Measurements from ENCODE around the gene RNASEH1. TPM values are rescaled to one million over a fixed set of nuclear protein-coding genes. Genes with fewer than 3 reads are reported as not detected.
"Not testable (repeated sequence)": the region's sequence is repeated elsewhere in the genome, so short reads cannot be mapped to it uniquely, and the experiment has no call there.

RNASEH1 gene
- total and polyA plus RNA-seq, 2 donors from 2014 or later: 6.8 to 21.1 TPM

DNA sequence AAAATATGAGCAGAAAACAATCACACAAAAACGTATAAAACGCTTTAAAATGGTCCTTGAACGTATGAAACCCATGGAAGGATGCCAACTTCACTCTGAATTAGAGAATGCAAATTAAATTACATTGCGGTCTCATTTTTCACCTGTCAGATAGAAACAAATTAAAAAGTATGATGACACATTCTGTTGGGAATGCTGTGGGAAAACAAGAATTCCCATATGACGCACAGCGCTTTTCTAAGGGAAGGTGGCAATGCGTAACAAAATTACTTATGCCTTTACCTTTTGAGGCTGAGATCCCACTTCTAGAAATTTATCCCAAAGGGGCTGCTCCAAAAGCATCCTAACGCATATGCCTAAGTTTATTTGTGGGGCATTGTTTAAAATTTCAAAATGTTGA lies 13.2 kb upstream of the RNASEH1 start:
- no peak overlapping the region for H3K9ac ChIP-seq (ENCODE audit: low read length in 3 of 3)
- no peaks in the 10 kb centered on the region for H3K27me3 ChIP-seq (ENCODE audit: control insufficient read depth, insufficient read depth, low read length)
- DNase-seq: no peak
- H3K4me1 ChIP-seq (ENCODE audit: control insufficient read depth in 2 of 3, insufficient read depth in 2 of 3, low read depth in 1 of 3, low read length in 3 of 3): peaks cover 0 to 8% (median 6%) of the 10 kb centered on the region in 3 donors
- no peak overlapping the region for H3K4me3 ChIP-seq (ENCODE audit: low read length in 3 of 3)
- no peaks in the 10 kb centered on the region for H3K36me3 ChIP-seq (ENCODE audit: control insufficient read depth in 2 of 3, insufficient read depth in 3 of 3, low read length in 3 of 3)
- TF ChIP-seq, protein P1, sequence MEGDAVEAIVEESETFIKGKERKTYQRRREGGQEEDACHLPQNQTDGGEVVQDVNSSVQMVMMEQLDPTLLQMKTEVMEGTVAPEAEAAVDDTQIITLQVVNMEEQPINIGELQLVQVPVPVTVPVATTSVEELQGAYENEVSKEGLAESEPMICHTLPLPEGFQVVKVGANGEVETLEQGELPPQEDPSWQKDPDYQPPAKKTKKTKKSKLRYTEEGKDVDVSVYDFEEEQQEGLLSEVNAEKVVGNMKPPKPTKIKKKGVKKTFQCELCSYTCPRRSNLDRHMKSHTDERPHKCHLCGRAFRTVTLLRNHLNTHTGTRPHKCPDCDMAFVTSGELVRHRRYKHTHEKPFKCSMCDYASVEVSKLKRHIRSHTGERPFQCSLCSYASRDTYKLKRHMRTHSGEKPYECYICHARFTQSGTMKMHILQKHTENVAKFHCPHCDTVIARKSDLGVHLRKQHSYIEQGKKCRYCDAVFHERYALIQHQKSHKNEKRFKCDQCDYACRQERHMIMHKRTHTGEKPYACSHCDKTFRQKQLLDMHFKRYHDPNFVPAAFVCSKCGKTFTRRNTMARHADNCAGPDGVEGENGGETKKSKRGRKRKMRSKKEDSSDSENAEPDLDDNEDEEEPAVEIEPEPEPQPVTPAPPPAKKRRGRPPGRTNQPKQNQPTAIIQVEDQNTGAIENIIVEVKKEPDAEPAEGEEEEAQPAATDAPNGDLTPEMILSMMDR (IDR thresholded peaks at IDR 0.05; ENCODE audit: borderline replicate concordance, extremely low read depth, insufficient read depth): no peak
- H3K27ac ChIP-seq (ENCODE audit: low read depth in 2 of 2, low read length in 2 of 2): no peak overlapping the region
- intact Hi-C loops (cut with DNase I): no loop called here
- FAIRE-seq: no peak
- no peaks in the 10 kb centered on the region for H3K9me3 ChIP-seq (ENCODE audit: control insufficient read depth in 2 of 3, insufficient read depth in 1 of 3, low read length in 3 of 3)

DNA sequence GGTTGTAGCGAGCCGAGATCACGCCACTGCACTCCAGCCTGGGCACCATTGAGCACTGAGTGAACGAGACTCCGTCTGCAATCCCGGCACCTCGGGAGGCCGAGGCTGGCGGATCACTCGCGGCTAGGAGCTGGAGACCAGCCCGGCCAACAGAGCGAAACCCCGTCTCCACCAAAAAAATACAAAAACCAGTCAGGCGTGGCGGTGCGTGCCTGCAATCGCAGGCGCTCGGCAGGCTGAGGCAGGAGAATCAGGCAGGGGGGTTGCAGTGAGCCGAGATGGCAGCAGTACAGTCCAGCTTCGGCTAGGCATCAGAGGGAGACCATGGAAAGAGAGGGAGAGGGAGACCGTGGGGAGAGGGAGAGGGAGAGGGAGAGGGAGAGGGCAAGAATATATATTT lies 11.5 kb upstream of the RNASEH1 start:
- H3K27me3 ChIP-seq (ENCODE audit: control insufficient read depth, insufficient read depth, low read length); H3K4me3 ChIP-seq (ENCODE audit: low read length in 3 of 3); H3K36me3 ChIP-seq (ENCODE audit: control insufficient read depth in 2 of 3, insufficient read depth in 3 of 3, low read length in 3 of 3); intact Hi-C loops (cut with DNase I); H3K4me1 ChIP-seq (ENCODE audit: control insufficient read depth in 2 of 3, insufficient read depth in 2 of 3, low read depth in 1 of 3, low read length in 3 of 3); FAIRE-seq; H3K9ac ChIP-seq (ENCODE audit: low read length in 3 of 3); H3K9me3 ChIP-seq (ENCODE audit: control insufficient read depth in 2 of 3, insufficient read depth in 1 of 3, low read length in 3 of 3); H3K27ac ChIP-seq (ENCODE audit: low read depth in 2 of 2, low read length in 2 of 2); DNase-seq: not testable (repeated sequence)

DNA sequence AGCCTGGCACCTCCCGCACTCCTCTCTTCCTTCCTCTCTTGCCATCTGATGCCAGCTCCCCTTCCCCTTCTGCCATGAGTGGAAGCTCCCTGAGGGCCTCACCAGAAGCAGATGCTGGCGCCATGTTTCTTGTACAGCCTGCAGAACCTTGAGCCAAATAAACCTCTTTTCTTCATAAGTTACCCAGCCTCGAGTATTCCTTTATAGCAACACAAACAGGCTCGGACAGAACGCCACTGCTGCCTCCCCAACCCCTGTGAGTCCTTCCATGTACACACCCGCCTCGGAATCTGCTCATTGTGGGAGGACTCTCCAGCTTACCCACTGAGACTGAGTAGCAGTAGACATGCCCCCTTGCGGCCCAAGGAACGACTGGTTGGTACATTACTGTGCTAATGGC lies 8.7 kb upstream of the RNASEH1 start:
- H3K9ac ChIP-seq (ENCODE audit: low read length in 3 of 3): no peak overlapping the region
- no peaks in the 10 kb centered on the region for H3K36me3 ChIP-seq (ENCODE audit: control insufficient read depth in 2 of 3, insufficient read depth in 3 of 3, low read length in 3 of 3)
- no peak for FAIRE-seq
- TF ChIP-seq, protein P1 (IDR thresholded peaks at IDR 0.05; ENCODE audit: borderline replicate concordance, extremely low read depth, insufficient read depth): no peak
- no peak overlapping the region for H3K4me3 ChIP-seq (ENCODE audit: low read length in 3 of 3)
- no peak for DNase-seq
- H3K4me1 ChIP-seq (ENCODE audit: control insufficient read depth in 2 of 3, insufficient read depth in 2 of 3, low read depth in 1 of 3, low read length in 3 of 3): no peaks in the 10 kb centered on the region
- H3K27me3 ChIP-seq (ENCODE audit: control insufficient read depth, insufficient read depth, low read length): no peaks in the 10 kb centered on the region
- intact Hi-C loops (cut with DNase I): no loop called here
- no peaks in the 10 kb centered on the region for H3K9me3 ChIP-seq (ENCODE audit: control insufficient read depth in 2 of 3, insufficient read depth in 1 of 3, low read length in 3 of 3)
- no peak overlapping the region for H3K27ac ChIP-seq (ENCODE audit: low read depth in 2 of 2, low read length in 2 of 2)

DNA sequence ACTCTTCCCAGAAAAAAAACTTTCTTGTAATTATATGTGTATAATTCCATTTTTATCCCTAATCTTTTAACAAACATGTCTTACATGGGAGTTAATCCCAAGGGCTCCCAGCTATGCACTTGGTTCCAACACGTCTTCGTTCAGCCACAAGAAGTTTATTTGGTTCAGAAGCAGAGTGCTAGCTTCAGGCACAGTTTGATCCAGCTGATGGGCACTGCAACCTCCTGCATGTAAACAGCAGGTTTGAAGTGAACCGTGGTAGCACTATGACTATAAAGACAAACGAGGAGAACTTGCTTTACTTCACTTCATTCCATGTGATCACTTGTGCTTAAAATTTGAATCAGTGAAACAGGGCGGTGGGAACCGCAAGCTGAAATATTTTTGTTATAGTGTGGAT lies 7.0 kb upstream of the RNASEH1 start:
- no peak for DNase-seq
- TF ChIP-seq, protein P1 (IDR thresholded peaks at IDR 0.05; ENCODE audit: borderline replicate concordance, extremely low read depth, insufficient read depth): no peak
- Histone ChIP-seq H3K9ac (ENCODE audit: low read length in 3 of 3) (no peak overlapping the region), H3K27ac (ENCODE audit: low read depth in 2 of 2, low read length in 2 of 2) (no peak overlapping the region), H3K27me3 (ENCODE audit: control insufficient read depth, insufficient read depth, low read length) (no peaks in the 10 kb centered on the region), H3K4me3 (ENCODE audit: low read length in 3 of 3) (no peak overlapping the region), H3K36me3 (ENCODE audit: control insufficient read depth in 2 of 3, insufficient read depth in 3 of 3, low read length in 3 of 3) (no peaks in the 10 kb centered on the region), H3K9me3 (ENCODE audit: control insufficient read depth in 2 of 3, insufficient read depth in 1 of 3, low read length in 3 of 3) (no peaks in the 10 kb centered on the region), H3K4me1 (ENCODE audit: control insufficient read depth in 2 of 3, insufficient read depth in 2 of 3, low read depth in 1 of 3, low read length in 3 of 3) (no peaks in the 10 kb centered on the region)
- intact Hi-C loops (cut with DNase I): no loop called here
- FAIRE-seq: no peak

All from kidney (tissue), 14 donors.